Esophagus muscularis mucosa (tissue), 3 donors: ENCODE results near the gene EBF4.

Source experiments
- CTCF ChIP-seq, 3 experiments: fragments of 200-600 bp in 2 of 3; fragments of 450-650 bp in 1 of 3; sonication (generic) in 2 of 3; IDR thresholded peaks; one replicate each; pipeline ENCODE4 v1.5.1; 2017 to 2019; ENCODE audit warnings: antibody characterized with exemption in 3 of 3, mild to moderate bottlenecking in 2 of 3, moderate library complexity in 1 of 3
- EP300 ChIP-seq: sonication (generic); formaldehyde crosslinking; IDR thresholded peaks from one replicate; pipeline ENCODE4 v1.6.1; 2017; ENCODE audit warnings: antibody characterized with exemption

DNA sequence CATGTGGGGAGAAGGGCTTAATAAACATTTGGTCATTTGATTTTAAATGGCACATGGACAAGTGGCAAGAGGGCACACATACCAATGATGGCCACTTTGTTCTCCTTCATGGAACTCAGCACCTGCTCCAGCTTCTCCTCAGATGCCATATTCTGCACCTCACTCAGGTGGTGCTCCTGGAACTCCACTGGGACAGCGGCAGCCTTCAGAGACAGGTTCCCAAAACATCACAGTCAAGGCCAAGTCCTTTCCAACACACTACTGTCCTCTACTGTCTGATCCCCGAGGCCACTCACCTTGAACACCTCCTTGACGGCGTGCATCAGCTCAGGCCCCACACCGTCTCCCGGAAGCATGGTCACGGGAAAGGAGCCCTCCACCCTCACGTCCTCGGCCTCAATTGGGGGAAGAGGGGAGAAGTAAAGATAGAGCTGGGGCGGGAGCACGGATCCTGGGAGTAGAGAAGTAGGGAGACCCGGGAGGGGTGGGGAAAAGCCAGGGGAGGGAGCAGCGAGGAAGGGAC, 29.2 kb upstream of the EBF4 start:
- TF ChIP-seq EP300 (no peak), CTCF (IDR thresholded peaks at IDR 0.05) (no peak)
